SU-DHL-6 (cell line): ENCODE results near the gene USP11.
"Not testable (repeated sequence)": the region's sequence is repeated elsewhere in the genome, so short reads cannot be mapped to it uniquely, and the experiment has no call there.

Experiments used
- EZH2phosphoT487 ChIP-seq: fragments of 200-600 bp; sonication (generic), shearing (Covaris generic); conservative IDR thresholded peaks from 2 replicates; pipeline ENCODE4 v1.6.1; 2018; ENCODE audit warnings: mild to moderate bottlenecking, antibody characterized with exemption, low read length, moderate library complexity, mixed read lengths
- TF ChIP-seq, protein P1 (sequence below): fragments of 200-600 bp; sonication (generic); IDR thresholded peaks from one replicate; pipeline ENCODE4 v1.5.1; 2017; ENCODE audit warnings: antibody characterized with exemption, mild to moderate bottlenecking, low read length, moderate library complexity; ENCODE audit not compliant: insufficient read depth, poor library complexity, severe bottlenecking

DNA sequence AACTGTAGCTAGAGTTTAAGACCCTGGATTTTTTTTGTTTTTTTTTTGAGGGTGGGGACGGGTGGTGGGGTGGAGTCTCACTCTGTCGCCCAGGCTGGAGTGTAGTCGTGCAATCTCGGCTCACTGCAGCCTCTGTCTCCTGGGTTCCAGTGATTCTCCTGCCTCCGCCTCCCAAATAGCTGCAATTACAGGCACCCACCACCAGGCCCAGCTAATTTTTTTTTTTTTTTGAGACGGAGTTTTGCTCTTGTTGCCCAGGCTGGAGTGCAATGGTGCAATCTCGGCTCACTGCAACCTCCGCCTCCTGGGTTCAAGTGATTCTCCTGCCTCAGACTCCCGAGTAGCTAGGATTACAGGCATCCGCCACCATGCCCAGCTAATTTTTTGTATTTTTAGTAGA is 51.8 kb downstream of the USP11 start:
- TF ChIP-seq, protein P1, sequence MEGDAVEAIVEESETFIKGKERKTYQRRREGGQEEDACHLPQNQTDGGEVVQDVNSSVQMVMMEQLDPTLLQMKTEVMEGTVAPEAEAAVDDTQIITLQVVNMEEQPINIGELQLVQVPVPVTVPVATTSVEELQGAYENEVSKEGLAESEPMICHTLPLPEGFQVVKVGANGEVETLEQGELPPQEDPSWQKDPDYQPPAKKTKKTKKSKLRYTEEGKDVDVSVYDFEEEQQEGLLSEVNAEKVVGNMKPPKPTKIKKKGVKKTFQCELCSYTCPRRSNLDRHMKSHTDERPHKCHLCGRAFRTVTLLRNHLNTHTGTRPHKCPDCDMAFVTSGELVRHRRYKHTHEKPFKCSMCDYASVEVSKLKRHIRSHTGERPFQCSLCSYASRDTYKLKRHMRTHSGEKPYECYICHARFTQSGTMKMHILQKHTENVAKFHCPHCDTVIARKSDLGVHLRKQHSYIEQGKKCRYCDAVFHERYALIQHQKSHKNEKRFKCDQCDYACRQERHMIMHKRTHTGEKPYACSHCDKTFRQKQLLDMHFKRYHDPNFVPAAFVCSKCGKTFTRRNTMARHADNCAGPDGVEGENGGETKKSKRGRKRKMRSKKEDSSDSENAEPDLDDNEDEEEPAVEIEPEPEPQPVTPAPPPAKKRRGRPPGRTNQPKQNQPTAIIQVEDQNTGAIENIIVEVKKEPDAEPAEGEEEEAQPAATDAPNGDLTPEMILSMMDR = not testable (repeated sequence)
- TF ChIP-seq EZH2phosphoT487 = not testable (repeated sequence)
